H1 (cell line): ENCODE data around the gene SLC51B. TPM values are rescaled to one million over a fixed set of nuclear protein-coding genes. Genes with fewer than 3 reads are reported as not detected.
A peak's percentile ranks its signal among the peaks of the same experiment; 100 is the strongest.

Source experiments
- CTCF ChIA-PET: fragments of 300-600 bp; sonication (Branson Sonifier 250); formaldehyde crosslinking; loops from one replicate; lab custom pipeline; 2021; ENCODE audit not compliant: partially characterized antibody; lab: Charles Lee
- POLR2A ChIA-PET: fragments of 300-600 bp; sonication (Branson Sonifier 250); formaldehyde crosslinking; loops from one replicate; lab custom pipeline; 2021; ENCODE audit warnings: inconsistent platforms; ENCODE audit not compliant: partially characterized antibody; lab: Charles Lee
- DNase-seq, 2 experiments: peaks; one replicate each; pipeline versions ENCODE4 v3.0.0 to v3.0.0-alpha.2; 2010 to 2022; ENCODE audit warnings: low spot score in 2 of 2, low read depth in 1 of 2, mixed read lengths in 1 of 2
- FAIRE-seq: peaks from 2 replicates; lab custom pipeline; 2011; peaks lifted over from hg19 to GRCh38; lab: Jason Lieb, UNC
- H2AFZ ChIP-seq: 2 replicates; pipeline ENCODE4 v1.8.1; 2012; ENCODE audit warnings: low read length, inconsistent platforms
- H2AK5ac ChIP-seq: 2 replicates; pipeline ENCODE4 v1.6.1; 2013; ENCODE audit warnings: low read depth, low read length
- H2BK120ac ChIP-seq: replicated peaks from 2 replicates; pipeline ENCODE3; 2013; ENCODE audit warnings: low read depth, low read length, inconsistent platforms
- H2BK12ac ChIP-seq: 2 replicates; pipeline ENCODE4 v1.6.1; 2013; ENCODE audit warnings: low read depth, low read length
- H2BK15ac ChIP-seq: 2 replicates; pipeline ENCODE4 v1.6.1; 2013; ENCODE audit warnings: low read length
- H2BK20ac ChIP-seq: 2 replicates; pipeline ENCODE4 v1.6.1; 2013; ENCODE audit warnings: low read length
- H2BK5ac ChIP-seq: 2 replicates; pipeline ENCODE4 v1.6.1; 2013; ENCODE audit warnings: low read depth, low read length
- H3K14ac ChIP-seq: 2 replicates; pipeline ENCODE4 v1.6.1; 2013; ENCODE audit warnings: inconsistent platforms; ENCODE audit not compliant: insufficient read length
- H3K18ac ChIP-seq: 2 replicates; pipeline ENCODE4 v1.6.1; 2013; ENCODE audit warnings: low read length; ENCODE audit errors: extremely low read depth
- H3K23ac ChIP-seq: 2 replicates; pipeline ENCODE4 v1.6.1; 2013; ENCODE audit warnings: inconsistent platforms; ENCODE audit not compliant: insufficient read length
- H3K23me2 ChIP-seq: 2 replicates; pipeline ENCODE4 v1.6.1; 2013; ENCODE audit warnings: low read depth, low read length
- H3K27ac ChIP-seq: 2 replicates; pipeline ENCODE4 v1.6.1; 2011; ENCODE audit warnings: low read depth, low read length, inconsistent platforms
- H3K27me3 ChIP-seq, 4 experiments: replicated peaks in 1 of 4; 1 replicate in 1 of 4; 2 replicates in 3 of 4; pipeline versions ENCODE4 v1.6.1 to v1.8.1; 2011 to 2013; ENCODE audit warnings: low read length in 3 of 4, mild to moderate bottlenecking in 3 of 4, inconsistent platforms in 2 of 4, mixed read lengths in 2 of 4, moderate library complexity in 1 of 4; ENCODE audit not compliant: control insufficient read depth in 3 of 4, insufficient read depth in 3 of 4; ENCODE audit errors: extremely low read depth in 1 of 4
- H3K36me3 ChIP-seq, 4 experiments: 2 replicates each; pipeline versions ENCODE4 v1.6.1 to v1.8.1; 2011 to 2013; ENCODE audit warnings: mild to moderate bottlenecking in 4 of 4, low read length in 3 of 4, moderate library complexity in 2 of 4, control low read depth in 1 of 4, inconsistent platforms in 1 of 4; ENCODE audit not compliant: insufficient read depth in 4 of 4, control insufficient read depth in 2 of 4
- H3K4ac ChIP-seq: replicated peaks from 2 replicates; pipeline ENCODE3; 2013; ENCODE audit warnings: low read length, low read depth, mixed read lengths, inconsistent platforms; ENCODE audit not compliant: insufficient read length
- H3K4me1 ChIP-seq, 4 experiments: replicated peaks in 1 of 4; 1 replicate in 1 of 4; 2 replicates in 3 of 4; pipeline versions ENCODE4 v1.6.1 to v1.8.1; 2011 to 2013; ENCODE audit warnings: low read length in 3 of 4, inconsistent platforms in 2 of 4, mixed read lengths in 1 of 4; ENCODE audit not compliant: insufficient read depth in 4 of 4, control insufficient read depth in 3 of 4
- H3K4me2 ChIP-seq, 2 experiments: 2 replicates each; pipeline versions ENCODE4 v1.6.1 to v1.8.1; 2011 to 2013; ENCODE audit warnings: low read depth in 2 of 2, low read length in 2 of 2, control low read depth in 1 of 2, inconsistent platforms in 1 of 2, mild to moderate bottlenecking in 1 of 2; ENCODE audit not compliant: insufficient read depth in 1 of 2
- H3K4me3 ChIP-seq, 4 experiments: fragments of 200-600, 300-600 bp in 1 of 4; sonication (generic), shearing (Covaris generic), sonication (Bioruptor Twin) in 1 of 4; 2 replicates each; pipeline versions ENCODE4 v1.5.1 to v1.8.1; 2011 to 2016; ENCODE audit warnings: low read length in 4 of 4, low read depth in 3 of 4, control low read depth in 2 of 4, inconsistent platforms in 2 of 4, mild to moderate bottlenecking in 2 of 4, mixed read lengths in 1 of 4, moderate library complexity in 1 of 4; ENCODE audit not compliant: insufficient read depth in 2 of 4; ENCODE audit errors: extremely low read depth in 1 of 4
- H3K56ac ChIP-seq: replicated peaks from 2 replicates; pipeline ENCODE3; 2013; ENCODE audit warnings: low read depth, mild to moderate bottlenecking, mixed read lengths, low read length, inconsistent platforms; ENCODE audit not compliant: insufficient read length
- H3K79me1 ChIP-seq: 2 replicates; pipeline ENCODE4 v1.6.1; 2013; ENCODE audit warnings: low read depth, low read length, control low read depth
- H3K79me2 ChIP-seq, 2 experiments: 2 replicates each; pipeline versions ENCODE4 v1.6.1 to v1.8.1; 2012 to 2013; ENCODE audit warnings: low read length in 2 of 2, mild to moderate bottlenecking in 2 of 2, inconsistent platforms in 1 of 2; ENCODE audit not compliant: insufficient read depth in 2 of 2, control insufficient read depth in 1 of 2
- H3K9ac ChIP-seq, 4 experiments: replicated peaks in 1 of 4; 1 replicate in 1 of 4; 2 replicates in 3 of 4; pipeline versions ENCODE4 v1.6.1 to v1.8.1; 2011 to 2013; ENCODE audit warnings: low read depth in 3 of 4, low read length in 3 of 4, control low read depth in 2 of 4, mild to moderate bottlenecking in 2 of 4, moderate library complexity in 2 of 4, inconsistent platforms in 1 of 4; ENCODE audit errors: extremely low read depth in 1 of 4
- H3K9me3 ChIP-seq, 2 experiments: 2 replicates each; pipeline versions ENCODE4 v1.6.1 to v1.8.1; 2012 to 2013; ENCODE audit warnings: mild to moderate bottlenecking in 2 of 2, moderate library complexity in 2 of 2, control low read depth in 1 of 2, inconsistent platforms in 1 of 2, low read depth in 1 of 2, low read length in 1 of 2, mixed read lengths in 1 of 2; ENCODE audit not compliant: insufficient read depth in 2 of 2
- H4K20me1 ChIP-seq, 2 experiments: replicated peaks in 1 of 2; 2 replicates each; pipeline versions ENCODE3 to v1.8.1; 2011 to 2013; ENCODE audit warnings: inconsistent platforms in 2 of 2, low read length in 2 of 2, mild to moderate bottlenecking in 1 of 2; ENCODE audit not compliant: insufficient read depth in 2 of 2, control insufficient read depth in 1 of 2
- H4K5ac ChIP-seq: 2 replicates; pipeline ENCODE4 v1.6.1; 2013; ENCODE audit warnings: low read length, low read depth, mixed read lengths, inconsistent platforms; ENCODE audit not compliant: insufficient read length
- H4K8ac ChIP-seq: 2 replicates; pipeline ENCODE4 v1.8.0; 2013; ENCODE audit warnings: mild to moderate bottlenecking, moderate library complexity, low read length, inconsistent platforms; ENCODE audit not compliant: insufficient read depth; ENCODE audit errors: extremely low read depth
- H4K91ac ChIP-seq: replicated peaks from 2 replicates; pipeline ENCODE3; 2013; ENCODE audit warnings: low read length, mixed read lengths, inconsistent platforms; ENCODE audit not compliant: insufficient read length
- ASH2L ChIP-seq: fragments of 200-600, 300-600 bp; sonication (generic); IDR thresholded peaks from one replicate; pipeline ENCODE4 v1.7.1; 2017; ENCODE audit warnings: low read length
- BCL11A ChIP-seq, 2 experiments: IDR thresholded peaks; one replicate each; pipeline ENCODE4 v1.6.1; 2011; ENCODE audit warnings: low read depth in 2 of 2, low read length in 2 of 2, mild to moderate bottlenecking in 2 of 2
- CEBPB ChIP-seq: IDR thresholded peaks from 2 replicates; pipeline ENCODE4 v1.6.1; 2012; ENCODE audit warnings: low read depth, low read length
- CTCF ChIP-seq, 3 experiments: IDR thresholded peaks; 1 replicate in 2 of 3; 2 replicates in 1 of 3; pipeline versions ENCODE4 v1.5.1 to v1.6.1; 2011; ENCODE audit warnings: low read length in 3 of 3, mild to moderate bottlenecking in 3 of 3, inconsistent platforms in 2 of 3, low read depth in 1 of 3, moderate library complexity in 1 of 3; ENCODE audit not compliant: insufficient read depth in 1 of 3; ENCODE audit errors: control extremely low read depth in 1 of 3
- RAD21 ChIP-seq, 2 experiments: IDR thresholded peaks in 1 of 2; conservative IDR thresholded peaks in 1 of 2; 2 replicates each; pipeline ENCODE4 v1.6.1; 2011; ENCODE audit warnings: low read depth in 2 of 2, low read length in 2 of 2, improper control_type of control experiment in 1 of 2, inconsistent platforms in 1 of 2, mild to moderate bottlenecking in 1 of 2, moderate library complexity in 1 of 2
- SAP30 ChIP-seq: fragments of 300-600 bp; sonication (generic); IDR thresholded peaks from 2 replicates; pipeline ENCODE4 v1.7.1; 2012; ENCODE audit warnings: low read length, moderate library complexity, mild to moderate bottlenecking, inconsistent platforms; ENCODE audit not compliant: insufficient read depth, insufficient replicate concordance
- SIN3A ChIP-seq, 2 experiments: IDR thresholded peaks in 1 of 2; conservative IDR thresholded peaks in 1 of 2; 2 replicates each; pipeline ENCODE4 v1.6.1; 2011 to 2012; ENCODE audit warnings: low read length in 2 of 2, improper control_type of control experiment in 1 of 2, low read depth in 1 of 2, mild to moderate bottlenecking in 1 of 2
- SRF ChIP-seq: IDR thresholded peaks from 2 replicates; pipeline ENCODE4 v1.6.1; 2011; ENCODE audit warnings: mild to moderate bottlenecking, low read depth, low read length, moderate library complexity
- TAF7 ChIP-seq: optimal IDR thresholded peaks from 2 replicates; pipeline ENCODE3; 2011; ENCODE audit warnings: low read depth, mild to moderate bottlenecking, inconsistent platforms, low read length, moderate library complexity, borderline replicate concordance
- WGBS, 2 experiments: shearing (Covaris generic) in 1 of 2; methylation state at CpG; one replicate each; pipeline versions ENCODE4 v1.1.6 to v1.1.7; 2013 to 2015; ENCODE audit warnings: low lambda C conversion rate in 2 of 2, mixed read lengths in 2 of 2, inconsistent platforms in 1 of 2, low coverage in 1 of 2, missing lambda C conversion rate in 1 of 2; ENCODE audit not compliant: insufficient replicate concordance in 2 of 2, insufficient coverage in 1 of 2, insufficient read length in 1 of 2; ENCODE audit errors: extremely low coverage in 1 of 2, missing lambda C conversion rate in 1 of 2; 5-methylcytosine and 5-hydroxymethylcytosine counted together
- polyA plus RNA-seq, 7 experiments: library from polyadenylated mRNA; depleted of rRNA in 3 of 7; stranded (reverse) in 5 of 7; unstranded in 2 of 7; fragments of >200 nt in 5 of 7; fragments of 200-250 nt in 2 of 7; gene quantifications; 1 replicate in 5 of 7; 2 replicates in 1 of 7; 4 replicates in 1 of 7; pipeline versions ENCODE4 v1.2.1 to v1.2.3, GENCODE V29; 2011 to 2013; ENCODE audit warnings: missing spikeins in 2 of 7, mixed read lengths in 2 of 7
- total RNA-seq: library from RNA; stranded (reverse); fragmentation: NEBNext Ultra II Directional; extraction: Animal tissue kit (Norgen Biotek cat#: 25700); gene quantifications from 2 replicates; pipeline ENCODE4 v1.2.1, GENCODE V29; 2021

SLC51B gene
- total and polyA plus RNA-seq, 2 of the 8 experiments (the other 6 are each of a cell fraction or from before 2014, with no cell fraction given), result not detected

- Histone ChIP-seq H2BK5ac (peak overlapping the region; percentile 72; the same call in 1 of the 2 replicates), H3K9me3 (no peaks in the 10 kb centered on the region), H2AK5ac (no peak overlapping the region), H3K23me2 (no peaks in the 10 kb centered on the region; the same call in 1 of the 2 replicates), H2BK120ac (no peak overlapping the region), H3K4ac (no peak overlapping the region), H4K8ac (no peak overlapping the region), H3K79me1 (no peaks in the 10 kb centered on the region), H3K56ac (no peak overlapping the region), H3K9ac (no peak overlapping the region), H3K27ac (no peak overlapping the region), H2AFZ (no peak overlapping the region), H3K27me3 (peaks cover 0 to 7% (median 5%) of the 10 kb centered on the region in 4 experiments; a peak in 5 of 7 replicates), H2BK15ac (no peak overlapping the region), H4K20me1 (no peaks in the 10 kb centered on the region), H4K5ac (no peak overlapping the region), H3K4me1 (peaks cover 15 to 30% (median 20%) of the 10 kb centered on the region in 4 experiments), H3K4me3 (peak overlapping the region in 2 of 4 experiments; percentile 26 to 34; a peak in 3 of 8 replicates), H4K91ac (no peak overlapping the region), H3K23ac (no peak overlapping the region), H3K79me2 (no peaks in the 10 kb centered on the region), H3K14ac (no peak overlapping the region), H2BK20ac (no peak overlapping the region), H2BK12ac (peak overlapping the region; percentile 22; the same call in 1 of the 2 replicates), H3K4me2 (peak overlapping the region; percentile 49 to 60), H3K36me3 (no peaks in the 10 kb centered on the region), H3K18ac (peak overlapping the region; percentile 91; the same call in 1 of the 2 replicates)
- no peak for FAIRE-seq
- DNase-seq, result no peak
- 9% methylated on average over 7 of the region's 7 CpGs; no CpG with 5 or more reads in 1 of the 2 experiments for WGBS, 2 experiments
- ChIA-PET CTCF (interaction anchor here (0.9 to 32.9 kb wide), 14 partner anchors 8 to 401 kb away, joined by 3 to 1213 read pairs (median 5); partner anchors contain the start of genes KBTBD13, RASL12, SLC51B and UBAP1L), POLR2A (interaction anchor here (0.7 to 14.5 kb wide), 7 partner anchors 12 to 43 kb away, joined by 3 to 93 read pairs (median 4); partner anchors contain the start of gene RASL12)
- TF ChIP-seq TAF7 (no peak), SIN3A (conservative IDR thresholded peaks at IDR 0.05 in 1 of 2, IDR thresholded peaks at IDR 0.05 in 1 of 2; ENCODE audit: low read depth in 1 of 2, low read length in 2 of 2) (peak in 1 of 2 experiments; percentile 25; a peak in 1 of 4 replicates), CTCF (IDR thresholded peaks at IDR 0.05; ENCODE audit: control extremely low read depth in 1 of 3, insufficient read depth in 1 of 3, low read depth in 1 of 3, low read length in 3 of 3) (peak in 2 of 3 experiments; percentile 25 to 39; a peak in 2 of 4 replicates), CEBPB (no peak), RAD21 (IDR thresholded peaks at IDR 0.05 in 1 of 2, conservative IDR thresholded peaks at IDR 0.05 in 1 of 2; ENCODE audit: low read depth in 2 of 2, low read length in 2 of 2) (peak; percentile 61 to 65), SRF (no peak), ASH2L (peak; percentile 35), BCL11A (IDR thresholded peaks at IDR 0.05; ENCODE audit: low read depth in 2 of 2, low read length in 2 of 2) (no peak), SAP30 (peak; percentile 61)
Observed at GRCh38 chr15:65083262-65083701, 38.1 kb downstream of the SLC51B start.
